Suprapubic skin (tissue), 4 donors: ENCODE measurements around the gene RNF4. TPM values are rescaled to one million over a fixed set of nuclear protein-coding genes. Genes with fewer than 3 reads are reported as not detected.

Experiments used
- DNase-seq, 2 donors: peaks; one replicate each; pipeline ENCODE4 v3.0.0-alpha.2; 2019; ENCODE audit warnings: low spot score in 2 of 2
- H3K27ac ChIP-seq: fragments of 200-600 bp; sonication (generic); one replicate; pipeline ENCODE4 v1.5.1; 2019
- H3K27me3 ChIP-seq: fragments of 200-600 bp; sonication (generic); one replicate; pipeline ENCODE4 v1.5.1; 2019
- H3K36me3 ChIP-seq: fragments of 200-600 bp; sonication (generic); one replicate; pipeline ENCODE4 v1.5.1; 2019
- H3K4me1 ChIP-seq: fragments of 200-600 bp; sonication (generic); one replicate; pipeline ENCODE4 v1.5.1; 2019
- H3K4me3 ChIP-seq: fragments of 200-600 bp; sonication (generic); one replicate; pipeline ENCODE4 v1.5.1; 2019; ENCODE audit warnings: mild to moderate bottlenecking
- H3K9me3 ChIP-seq: fragments of 200-600 bp; sonication (generic); one replicate; pipeline ENCODE4 v1.5.1; 2019
- CTCF ChIP-seq, 2 donors: fragments of 200-600 bp in 1 of 2; fragments of 450-650 bp in 1 of 2; sonication (generic) in 1 of 2; IDR thresholded peaks; one replicate each; pipeline ENCODE4 v1.5.1; 2016 to 2019; ENCODE audit warnings: antibody characterized with exemption in 2 of 2, mild to moderate bottlenecking in 1 of 2, moderate library complexity in 1 of 2
- EP300 ChIP-seq: sonication (generic); formaldehyde crosslinking; IDR thresholded peaks from one replicate; pipeline ENCODE4 v1.6.1; 2017; ENCODE audit warnings: antibody characterized with exemption
- POLR2A ChIP-seq, 2 donors: fragments of 450-650 bp; IDR thresholded peaks; one replicate each; pipeline ENCODE4 v1.6.1; 2017; ENCODE audit warnings: antibody characterized with exemption in 2 of 2, mild to moderate bottlenecking in 2 of 2, moderate library complexity in 2 of 2
- POLR2AphosphoS5 ChIP-seq, 3 donors: sonication (generic); formaldehyde crosslinking; IDR thresholded peaks; one replicate each; pipeline ENCODE4 v1.6.1; 2017; ENCODE audit warnings: antibody characterized with exemption in 3 of 3
- WGBS: methylation state at CpG from one replicate; pipeline ENCODE4 v1.1.5; 2018; 5-methylcytosine and 5-hydroxymethylcytosine counted together
- total RNA-seq, 4 donors: library from RNA; depleted of rRNA; stranded (reverse); fragments of >200 nt; gene quantifications; one replicate each; pipeline ENCODE4 v1.1.0, GENCODE V29; 2016

The RNF4 gene
- total RNA-seq, 4 donors from 2014 or later: 31.2 to 57.2 (median 44.0) TPM

- H3K9me3 ChIP-seq: no peaks in the 10 kb centered on the region
- H3K27me3 ChIP-seq: no peaks in the 10 kb centered on the region
- no peaks in the 10 kb centered on the region for H3K4me1 ChIP-seq
- TF ChIP-seq EP300 (no peak), POLR2AphosphoS5 (IDR thresholded peaks at IDR 0.05) (no peak), CTCF (IDR thresholded peaks at IDR 0.05) (no peak), POLR2A (IDR thresholded peaks at IDR 0.05) (no peak)
- H3K36me3 ChIP-seq: no peaks in the 10 kb centered on the region
- 95% methylated on average over 11 of the region's 11 CpGs for WGBS
- H3K27ac ChIP-seq: no peak overlapping the region
- no peak overlapping the region for H3K4me3 ChIP-seq
- no peak for DNase-seq
These were observed 83.9 kb downstream of the RNF4 start for GRCh38 chr4:2552806-2553205.

GRCh38 chr4:2558301-2558700 is 89.4 kb downstream of the RNF4 start:
- Histone ChIP-seq H3K36me3 (no peaks in the 10 kb centered on the region), H3K4me1 (no peaks in the 10 kb centered on the region), H3K9me3 (no peaks in the 10 kb centered on the region), H3K4me3 (no peak overlapping the region), H3K27ac (no peak overlapping the region), H3K27me3 (no peaks in the 10 kb centered on the region)
- DNase-seq: no peak
- no peak for TF ChIP-seq EP300
- TF ChIP-seq POLR2AphosphoS5 (IDR thresholded peaks at IDR 0.05): no peak
- TF ChIP-seq CTCF (IDR thresholded peaks at IDR 0.05): no peak
- TF ChIP-seq POLR2A (IDR thresholded peaks at IDR 0.05): no peak
- 90% methylated on average over 6 of the region's 6 CpGs for WGBS

- DNase-seq: no peak
- WGBS: 93% methylated on average over 12 of the region's 12 CpGs
- Histone ChIP-seq H3K36me3 (no peaks in the 10 kb centered on the region), H3K4me1 (peaks cover 3% of the 10 kb centered on the region), H3K27me3 (no peaks in the 10 kb centered on the region), H3K4me3 (no peak overlapping the region), H3K27ac (no peak overlapping the region), H3K9me3 (no peaks in the 10 kb centered on the region)
- TF ChIP-seq CTCF (IDR thresholded peaks at IDR 0.05): no peak
- TF ChIP-seq POLR2AphosphoS5 (IDR thresholded peaks at IDR 0.05): no peak
- TF ChIP-seq EP300: no peak
- no peak for TF ChIP-seq POLR2A (IDR thresholded peaks at IDR 0.05)
These were observed 91.3 kb downstream of the RNF4 start for GRCh38 chr4:2560167-2560566.

Other genes with a start within 250 kb of the RNF4 start
- 10 to 100 TPM in 3 of 4 donors, 1 to 10 TPM in 1; 7.6 to 17.9 (median 11.8) TPM for gene HAUS3, start 227.0 kb upstream of the RNF4 start, total RNA-seq
- 1 to 10 TPM in 2 of 4 donors, under 1 TPM in 2; 0.91 to 8.0 (median 1.2) TPM for gene POLN, start 227.0 kb upstream of the RNF4 start, total RNA-seq
- gene MXD4, start 207.0 kb upstream of the RNF4 start, total RNA-seq: 10 to 100 TPM; 52.8 to 76.8 (median 63.3) TPM
- 10 to 100 TPM in 2 of 4 donors, 1 to 10 TPM in 2; 7.6 to 21.3 (median 9.9) TPM for gene ZFYVE28, start 50.5 kb upstream of the RNF4 start, total RNA-seq
- gene CFAP99, start 50.2 kb upstream of the RNF4 start, total RNA-seq: not detected
- 10 to 100 TPM; 23.6 to 45.0 (median 29.3) TPM for gene FAM193A, start 67.5 kb downstream of the RNF4 start, total RNA-seq